Endothelial cell of umbilical vein (primary cell): ENCODE measurements around the gene ADCY5.

ENCODE experiments used
- CTCF ChIP-seq, 2 donors: IDR thresholded peaks; 1 replicate in 1 of 2; 2 replicates in 1 of 2; pipeline ENCODE4 v1.5.1; 2011; ENCODE audit warnings: low read length in 2 of 2, mild to moderate bottlenecking in 2 of 2, moderate library complexity in 2 of 2, control low read depth in 1 of 2, inconsistent platforms in 1 of 2, low read depth in 1 of 2; ENCODE audit not compliant: insufficient read depth in 1 of 2; ENCODE audit errors: extremely low read depth in 1 of 2
- EZH2 ChIP-seq: IDR thresholded peaks from 2 replicates; pipeline ENCODE4 v1.6.1; 2012; ENCODE audit warnings: borderline replicate concordance, low read depth, mild to moderate bottlenecking, moderate library complexity, low read length, inconsistent platforms; ENCODE audit not compliant: severe bottlenecking
- FOS ChIP-seq: IDR thresholded peaks from 2 replicates; pipeline ENCODE4 v1.6.1; 2011; ENCODE audit warnings: mild to moderate bottlenecking, low read length, moderate library complexity, borderline replicate concordance; ENCODE audit not compliant: insufficient read depth
- GATA2 ChIP-seq: IDR thresholded peaks from 2 replicates; pipeline ENCODE4 v1.7.0; 2011; ENCODE audit warnings: low read depth, mild to moderate bottlenecking, moderate library complexity, mixed read lengths, low read length; ENCODE audit not compliant: insufficient read length, insufficient read depth
- JUN ChIP-seq: IDR thresholded peaks from 2 replicates; pipeline ENCODE4 v1.6.1; 2011; ENCODE audit warnings: borderline replicate concordance, low read depth; ENCODE audit not compliant: insufficient read length, insufficient read depth
- MAX ChIP-seq: IDR thresholded peaks from 2 replicates; pipeline ENCODE4 v1.6.1; 2011; ENCODE audit not compliant: insufficient read depth, insufficient read length
- MYC ChIP-seq: IDR thresholded peaks from one replicate; pipeline ENCODE4 v1.6.1; 2011; ENCODE audit warnings: mild to moderate bottlenecking, low read depth, low read length
- POLR2A ChIP-seq: IDR thresholded peaks from 2 replicates; pipeline ENCODE4 v1.6.1; 2012; ENCODE audit warnings: low read depth, mild to moderate bottlenecking, control low read depth, low read length
- POLR2AphosphoS5 ChIP-seq: IDR thresholded peaks from 2 replicates; pipeline ENCODE4 v1.6.1; 2012; ENCODE audit warnings: low read depth, mild to moderate bottlenecking, control low read depth, low read length, moderate library complexity; ENCODE audit not compliant: insufficient read depth

- no peak for TF ChIP-seq EZH2
- TF ChIP-seq CTCF (IDR thresholded peaks at IDR 0.05; ENCODE audit: extremely low read depth in 1 of 2, insufficient read depth in 1 of 2, low read depth in 1 of 2, low read length in 2 of 2): no peak
- TF ChIP-seq MYC: no peak
- TF ChIP-seq POLR2A: no peak
- TF ChIP-seq POLR2AphosphoS5: no peak
- no peak for TF ChIP-seq MAX
- TF ChIP-seq FOS: no peak
- TF ChIP-seq GATA2: no peak
- no peak for TF ChIP-seq JUN
Measured at GRCh38 chr3:123246866-123247265, 202.0 kb downstream of the ADCY5 start.
